Measurements from ENCODE around the gene OLIG3.
A peak's percentile ranks its signal among the peaks of the same experiment; 100 is the strongest.

Gene OLIG3

DNA sequence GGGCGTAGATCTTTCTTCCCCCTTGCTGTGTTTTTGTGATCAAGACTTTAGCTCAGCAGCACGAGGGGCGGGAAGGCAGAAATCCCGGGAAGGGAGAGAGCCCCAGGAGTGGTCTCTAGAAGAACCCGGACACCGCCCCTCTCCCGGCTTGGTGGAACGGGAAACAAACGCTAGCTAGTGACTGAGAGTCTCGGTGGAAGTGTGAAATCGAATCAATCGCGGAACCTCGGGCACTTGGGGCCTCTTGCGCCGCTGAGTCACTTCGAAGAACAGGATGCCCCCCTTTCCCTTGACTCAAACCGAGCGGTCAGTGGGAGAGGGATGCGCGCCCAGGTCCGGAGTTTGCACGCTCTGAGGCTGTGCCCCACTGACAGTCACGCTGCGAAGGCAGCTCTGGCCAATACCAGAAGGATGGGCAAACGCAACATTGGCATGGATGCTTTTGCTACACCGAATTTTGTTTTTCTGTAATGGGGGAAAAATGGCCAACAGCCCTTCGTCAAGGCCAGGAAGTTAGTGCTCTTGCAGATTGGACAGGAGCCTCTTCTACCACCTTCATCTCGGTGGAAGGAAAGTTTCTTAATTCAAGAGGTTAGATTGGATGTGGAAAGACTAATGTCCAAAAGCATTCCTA is 1.6 kb upstream of the OLIG3 start:
- DNase-seq: peak in 2 of 6 experiments; percentile 8 to 23

DNA sequence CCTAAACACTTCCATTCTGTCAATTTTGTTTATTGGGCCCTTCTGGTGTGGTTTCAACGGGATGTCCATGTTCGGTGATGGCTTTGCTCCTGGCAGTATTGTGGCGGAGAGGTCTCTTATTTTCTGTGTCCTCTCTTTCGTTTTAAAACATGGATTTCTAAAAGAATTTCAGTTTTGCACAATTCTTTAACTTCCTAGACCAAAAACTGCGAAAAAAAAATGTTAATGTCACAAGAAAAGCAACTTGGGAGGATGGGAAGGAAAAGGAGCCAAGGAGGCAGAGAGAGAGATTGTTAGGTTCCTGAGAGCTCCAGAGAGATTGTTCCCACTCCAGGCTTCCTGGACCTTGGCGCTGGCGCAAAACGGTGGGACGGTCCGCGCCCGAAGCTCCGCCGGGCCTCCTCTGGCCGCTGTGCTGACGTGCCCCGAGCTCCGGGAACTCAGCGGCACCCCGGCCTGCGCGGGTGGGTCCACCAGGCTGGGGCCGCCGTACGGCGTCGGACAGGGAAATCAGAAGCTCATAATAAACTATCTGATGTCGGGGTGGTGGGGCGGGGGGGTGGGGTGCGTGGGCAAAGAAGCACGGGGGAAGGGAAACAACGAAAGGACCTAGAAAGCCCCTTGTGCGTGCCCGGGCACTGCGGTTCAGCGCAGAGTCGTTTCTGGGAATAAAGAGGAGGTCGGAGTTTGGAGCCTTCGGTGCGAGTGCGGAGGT is 951 bp upstream of the OLIG3 start:
- DNase-seq: peak in 2 of 6 experiments; percentile 15 to 19

DNA sequence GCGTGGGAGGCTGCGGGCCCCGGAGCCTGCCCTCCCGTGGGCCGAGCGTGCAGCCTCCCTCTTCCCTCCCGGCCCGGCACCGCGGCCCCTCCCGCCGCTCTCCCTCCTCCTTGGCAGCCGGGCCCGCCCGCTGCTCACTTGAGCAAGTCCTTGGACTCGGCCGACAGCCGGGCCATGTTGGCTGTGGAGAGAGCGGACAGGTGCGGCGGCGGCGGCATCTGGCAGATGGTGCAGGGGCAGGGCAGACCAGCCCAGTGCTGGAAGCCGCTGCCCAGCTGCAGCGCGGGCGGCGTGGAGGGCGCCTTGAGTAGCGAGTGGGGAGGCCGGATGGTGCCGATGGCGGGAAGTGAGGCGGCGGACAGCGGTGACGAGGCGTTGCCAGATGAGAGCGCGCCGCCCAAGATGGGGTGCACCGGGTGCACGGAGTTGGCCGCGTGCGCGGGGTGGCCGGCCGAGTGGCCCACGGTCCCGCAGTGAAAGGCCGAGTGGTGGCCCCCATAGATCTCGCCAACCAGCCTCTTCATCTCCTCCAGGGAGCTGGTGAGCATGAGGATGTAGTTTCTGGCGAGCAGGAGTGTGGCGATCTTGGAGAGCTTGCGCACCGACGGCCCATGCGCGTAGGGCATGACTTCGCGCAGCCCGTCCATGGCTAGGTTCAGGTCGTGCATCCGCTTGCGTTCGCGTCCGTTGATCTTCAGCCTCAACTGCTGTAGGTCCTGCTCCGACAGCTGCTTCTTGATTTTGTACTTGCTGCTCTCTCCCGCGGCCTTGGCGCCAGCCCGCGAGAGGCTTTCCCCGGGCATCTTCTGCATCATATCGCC is 766 bp downstream of the OLIG3 start:
- peak in 3 of 6 experiments; percentile 17 to 33 (median 24) for DNase-seq

DNA sequence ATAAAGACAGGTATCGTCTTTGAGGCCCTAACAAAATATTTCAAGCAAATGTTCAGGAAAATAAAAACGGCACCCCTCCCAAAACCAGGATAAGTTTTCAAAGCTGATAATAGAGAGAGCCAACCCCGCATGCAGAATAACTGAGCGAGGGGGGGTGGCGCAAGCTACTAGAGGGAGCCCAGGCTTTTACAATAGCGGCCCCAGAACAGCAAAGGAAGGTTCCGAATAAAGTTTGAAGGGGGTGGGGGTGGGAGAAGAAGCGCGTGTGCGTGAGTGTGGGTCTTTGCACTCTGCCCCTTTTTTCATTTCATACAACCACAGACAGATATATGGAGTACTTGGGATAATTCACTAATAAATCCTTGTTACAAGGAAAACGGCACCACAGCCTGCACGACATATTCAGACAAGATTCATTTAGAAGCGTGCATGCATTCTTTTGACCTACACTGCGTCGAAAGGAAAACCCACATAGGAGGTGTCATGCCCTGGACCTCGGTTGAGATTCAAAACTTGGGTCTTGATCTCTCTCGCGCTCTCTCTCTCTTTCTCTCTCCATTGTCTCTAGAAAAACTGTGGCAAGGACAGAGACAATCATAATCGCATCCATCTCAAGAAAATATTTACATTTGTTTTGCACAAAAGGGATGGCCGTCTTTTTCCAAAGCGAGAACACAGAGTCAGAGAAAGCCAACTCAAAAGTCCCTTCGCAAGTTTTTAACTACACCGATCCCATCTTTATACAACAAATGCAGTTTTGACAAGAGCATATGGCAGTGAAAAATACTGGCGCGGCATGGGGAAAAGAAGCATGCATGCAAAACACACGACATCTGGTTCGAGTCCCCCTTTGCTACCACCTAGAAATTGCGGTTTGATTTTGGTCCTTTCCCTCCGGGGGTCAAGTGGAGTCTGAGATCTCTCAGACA is 1.6 kb downstream of the OLIG3 start:
- DNase-seq: peak in 1 of 6 experiments; percentile 33

DNA sequence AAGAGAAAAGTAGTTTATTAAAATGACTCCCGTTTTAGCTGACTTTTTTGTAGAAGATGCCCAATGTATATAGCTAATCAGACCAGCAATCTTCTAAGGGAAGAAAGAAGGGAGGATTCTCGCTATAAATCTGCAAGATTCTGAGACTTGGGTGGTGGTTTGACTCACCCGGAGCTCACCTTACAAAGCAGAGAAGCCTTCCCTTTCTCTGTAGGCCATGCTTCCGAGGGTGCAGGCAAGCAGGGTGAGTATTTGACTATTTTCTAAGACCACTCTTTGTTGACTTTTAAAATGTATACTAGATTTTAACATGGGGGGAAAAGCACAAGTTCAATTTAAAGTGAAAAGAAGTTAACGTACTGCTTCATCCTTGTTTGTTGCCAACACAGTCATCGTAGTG is 2.7 kb downstream of the OLIG3 start:
- DNase-seq: peak in 1 of 6 experiments; percentile 31

DNA sequence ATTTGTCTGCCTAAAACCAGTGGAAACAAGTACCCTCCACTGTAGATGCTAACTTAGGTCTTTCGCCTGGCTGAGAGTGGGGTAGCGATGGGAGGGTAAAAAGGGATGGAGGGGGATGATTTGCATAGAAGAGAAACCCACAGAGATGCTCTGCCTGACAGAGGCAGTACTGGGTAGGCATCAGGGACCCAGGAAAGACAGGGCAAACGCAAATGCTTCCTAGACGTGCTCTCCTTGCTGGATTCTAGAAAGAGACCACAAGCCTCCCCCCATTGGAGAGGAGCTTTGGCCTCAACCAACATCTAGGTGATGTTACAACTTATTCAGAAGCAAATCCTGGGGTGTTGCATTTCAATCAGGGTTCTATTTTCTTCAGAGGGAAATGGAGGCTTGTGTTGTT is 3.2 kb downstream of the OLIG3 start:
- no peak for DNase-seq

DNA sequence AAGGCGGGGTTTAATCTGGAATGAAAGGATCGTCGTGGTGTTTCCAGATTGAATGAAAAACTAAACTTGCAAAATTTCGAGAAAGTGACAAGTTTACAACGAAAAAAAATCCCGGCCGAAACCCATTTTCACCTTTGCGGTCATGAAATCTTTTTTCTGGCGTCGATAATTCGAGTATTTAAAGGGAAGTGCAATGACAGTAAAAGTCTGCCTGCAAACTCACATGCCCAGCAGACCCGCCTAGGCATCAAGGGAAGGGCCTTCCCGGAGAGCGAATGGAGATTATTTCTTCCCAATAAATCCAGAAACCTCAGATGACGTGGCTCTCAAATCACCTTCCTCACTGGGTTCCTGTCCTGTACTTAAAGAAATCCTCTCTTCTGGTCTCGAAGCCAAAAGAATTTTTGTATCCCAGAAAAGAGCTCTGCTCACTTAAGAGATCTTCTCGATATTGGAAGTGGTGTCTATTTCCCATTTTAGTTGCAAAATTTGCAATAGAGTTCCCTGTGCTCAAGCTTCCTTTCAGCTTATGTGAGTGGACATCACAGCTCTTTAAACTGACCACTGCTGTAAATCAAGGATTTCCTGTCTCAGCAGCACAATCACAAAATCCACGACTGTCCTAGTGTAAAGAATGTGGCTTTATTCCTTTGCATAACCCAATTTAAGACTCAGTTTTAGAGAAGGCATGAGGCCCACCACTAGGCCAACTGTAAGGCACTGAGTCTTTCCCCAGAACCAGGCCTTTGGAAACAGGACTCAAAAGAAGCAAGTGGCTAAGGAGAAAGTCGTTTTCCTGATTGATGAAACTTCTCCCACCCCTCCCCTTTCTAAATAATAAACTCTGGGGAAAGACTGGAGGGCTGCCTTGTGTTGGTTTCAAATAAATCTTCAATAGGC is 3.9 kb downstream of the OLIG3 start:
- DNase-seq: peak in 1 of 6 experiments; percentile 9

DNA sequence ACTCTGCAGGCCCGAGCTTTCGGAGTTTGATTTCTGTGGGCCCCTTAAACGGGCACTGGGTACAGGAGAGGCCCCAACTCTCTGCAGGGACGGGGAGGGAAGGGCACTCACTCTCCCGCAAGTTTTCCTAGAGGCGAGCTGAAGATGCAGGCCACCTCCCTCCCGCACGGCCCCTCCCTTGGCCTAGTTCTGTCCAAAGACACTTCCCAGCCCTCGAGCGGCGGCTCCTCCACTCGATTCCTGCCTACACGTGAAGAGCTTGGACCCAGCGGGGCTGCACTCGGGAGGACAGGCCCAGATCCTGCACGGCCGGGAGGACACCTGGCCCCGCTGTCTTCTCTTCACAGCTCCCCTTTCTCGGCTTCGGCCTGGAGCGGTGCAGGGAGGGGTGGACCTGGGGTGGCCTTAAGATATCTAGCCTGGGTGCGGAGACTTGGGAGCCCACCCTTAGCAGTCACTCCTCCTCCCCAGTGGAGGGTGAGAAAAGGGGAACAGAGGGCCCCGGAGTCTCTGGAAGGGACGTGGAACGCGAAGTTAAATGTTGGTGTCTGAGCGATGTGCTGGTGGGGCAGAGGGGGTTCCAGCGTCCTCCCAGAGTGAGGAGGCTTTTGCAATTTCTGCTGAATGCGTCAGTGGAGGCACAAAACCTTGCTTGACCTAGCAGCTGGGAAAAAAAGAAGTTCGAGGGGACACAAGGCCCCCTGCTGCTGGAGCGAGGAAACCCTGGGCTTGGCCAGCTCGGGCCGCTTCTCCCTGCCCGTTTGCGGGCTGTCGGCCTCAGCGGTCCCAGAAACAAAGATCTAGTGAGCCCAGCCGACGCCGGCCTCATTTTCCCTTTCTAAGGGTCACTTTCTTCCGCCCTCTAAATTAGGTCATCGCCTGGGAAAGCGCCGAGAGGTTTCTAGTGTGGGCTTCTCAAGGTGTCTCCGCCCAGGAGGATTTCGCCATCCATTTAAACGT is 4.9 kb downstream of the OLIG3 start:
- DNase-seq: peak in 1 of 6 experiments; percentile 47

DNA sequence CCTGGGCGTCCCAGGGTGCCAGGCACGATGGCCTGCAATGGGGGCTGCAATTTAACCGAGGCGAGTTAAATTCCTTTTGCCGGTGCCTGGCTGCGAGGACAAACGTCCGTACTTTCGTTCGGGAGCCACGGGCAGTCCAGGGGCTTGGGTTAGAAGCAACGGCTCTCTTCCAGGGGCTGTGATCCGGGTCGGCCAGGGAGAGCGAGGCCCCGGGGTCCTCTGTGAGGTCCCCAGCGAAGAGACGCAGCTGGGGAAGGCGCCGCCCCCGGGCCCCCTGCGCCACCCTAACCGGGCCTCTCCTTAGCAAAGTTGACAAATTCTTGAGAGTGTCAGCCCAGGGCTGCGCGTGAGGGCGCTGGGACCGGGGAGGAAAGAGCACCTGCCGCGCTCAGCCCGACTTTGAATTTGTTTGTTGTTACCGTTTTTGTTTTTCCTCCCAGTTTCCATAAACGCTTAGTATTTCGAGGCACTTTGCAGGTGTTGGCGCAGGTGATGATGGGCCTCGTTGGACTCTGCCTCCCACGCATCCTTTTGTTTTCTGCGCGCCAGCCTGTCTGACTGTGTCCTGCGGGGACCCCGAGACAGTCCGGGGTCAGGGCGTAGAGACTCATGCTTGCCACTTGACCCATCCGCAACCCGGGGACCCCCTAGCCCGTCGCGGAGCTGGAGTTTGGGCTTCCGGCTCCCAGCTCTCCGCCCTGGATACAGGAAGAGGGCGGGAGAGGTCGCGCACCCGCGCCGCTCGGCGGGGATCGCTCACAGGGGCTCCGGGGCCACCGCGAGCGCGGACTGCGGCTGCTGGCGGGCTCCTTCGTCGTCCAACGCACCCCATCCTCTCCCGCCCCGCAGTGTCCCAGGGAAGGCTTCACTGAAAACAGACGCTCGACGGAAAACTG is 5.8 kb downstream of the OLIG3 start:
- DNase-seq: peak in 3 of 6 experiments; percentile 23 to 30 (median 24)

DNA sequence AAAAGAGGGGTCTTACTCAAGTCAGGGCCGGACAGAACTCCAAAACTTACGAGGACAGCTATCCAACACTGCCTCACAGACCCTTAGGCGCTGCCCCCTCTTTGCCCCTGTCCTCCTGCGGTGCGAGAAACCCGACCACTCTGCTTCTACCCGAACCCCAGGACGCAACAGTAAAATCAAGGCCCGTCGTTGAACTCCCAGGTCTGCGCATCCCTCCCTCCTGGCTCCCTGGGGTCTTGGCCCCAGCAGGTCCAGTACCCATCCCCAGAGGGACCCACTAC is 6.4 kb downstream of the OLIG3 start:
- no peak for DNase-seq

DNA sequence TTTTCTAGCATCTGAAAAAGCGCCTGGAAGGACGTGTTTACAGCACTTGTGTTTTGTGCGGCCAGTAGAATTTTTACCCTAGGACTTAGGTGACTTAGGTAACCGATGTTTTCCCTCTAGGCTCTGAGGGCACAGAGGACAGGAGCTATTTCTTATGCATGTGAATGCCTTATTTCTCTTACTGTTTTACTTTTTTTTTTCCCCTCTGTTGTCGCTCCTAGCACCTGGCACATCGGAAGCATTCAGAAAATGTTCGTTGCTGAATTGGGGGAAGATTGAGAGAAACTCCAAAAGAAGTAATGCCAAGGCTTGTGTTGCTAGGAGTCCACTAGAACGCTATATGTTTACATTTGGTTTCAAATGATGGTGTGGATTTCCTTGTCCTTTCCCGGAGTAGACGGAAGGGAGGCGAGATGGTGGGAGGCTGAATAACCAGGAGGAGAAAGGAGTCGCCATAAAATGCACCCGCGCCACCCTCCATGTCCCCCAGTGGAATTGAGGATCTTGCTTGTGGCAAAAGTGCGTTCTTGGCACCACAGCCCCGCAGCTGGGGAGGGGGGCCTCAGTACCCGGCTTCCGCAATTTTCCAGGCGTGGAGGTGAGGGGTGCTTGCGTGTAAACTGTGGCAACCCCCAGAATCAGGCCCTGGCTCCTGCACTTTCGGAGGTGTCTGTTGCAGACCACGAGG is 6.9 kb downstream of the OLIG3 start:
- DNase-seq: peak in 1 of 6 experiments; percentile 24

DNA sequence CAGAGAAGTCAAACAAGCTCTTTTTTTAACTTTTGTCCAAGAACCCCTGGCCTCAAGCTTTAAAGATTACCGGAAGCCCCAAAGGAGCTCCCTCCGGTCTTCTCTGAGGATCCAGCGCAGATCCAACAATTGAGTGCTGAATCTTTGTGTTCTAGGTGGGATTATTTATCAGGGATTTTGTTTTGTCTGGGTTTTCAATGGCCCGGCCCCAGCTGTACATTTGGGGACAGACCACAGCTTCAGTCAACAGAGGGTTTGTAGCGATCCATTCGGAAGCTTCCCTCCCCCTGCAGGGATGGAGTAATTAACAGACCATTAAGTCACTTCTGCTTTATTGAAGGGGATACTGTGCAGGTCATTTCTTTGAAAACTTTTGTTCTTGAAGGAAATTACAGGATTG is 7.8 kb downstream of the OLIG3 start:
- no peak for DNase-seq

DNA sequence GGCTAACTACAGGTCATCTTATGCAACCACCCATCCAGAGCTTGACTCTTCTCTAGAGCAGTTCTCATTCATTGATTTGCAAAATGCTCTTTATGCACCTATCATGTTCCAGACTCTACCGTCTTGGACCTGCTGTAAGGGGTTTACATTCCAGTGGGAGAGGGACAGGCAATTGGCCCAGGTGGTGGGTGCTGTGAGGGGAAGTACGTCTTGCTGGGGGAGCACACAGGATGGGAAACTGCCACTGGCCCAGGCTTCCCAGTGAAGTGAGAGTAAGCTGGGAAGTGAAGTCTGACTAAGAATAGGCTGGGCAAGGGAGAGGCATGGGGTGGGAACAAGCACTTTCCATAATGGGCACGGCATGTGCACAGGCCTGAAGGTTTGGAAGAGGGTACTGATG is 13.8 kb downstream of the OLIG3 start:
- DNase-seq: no peak

DNA sequence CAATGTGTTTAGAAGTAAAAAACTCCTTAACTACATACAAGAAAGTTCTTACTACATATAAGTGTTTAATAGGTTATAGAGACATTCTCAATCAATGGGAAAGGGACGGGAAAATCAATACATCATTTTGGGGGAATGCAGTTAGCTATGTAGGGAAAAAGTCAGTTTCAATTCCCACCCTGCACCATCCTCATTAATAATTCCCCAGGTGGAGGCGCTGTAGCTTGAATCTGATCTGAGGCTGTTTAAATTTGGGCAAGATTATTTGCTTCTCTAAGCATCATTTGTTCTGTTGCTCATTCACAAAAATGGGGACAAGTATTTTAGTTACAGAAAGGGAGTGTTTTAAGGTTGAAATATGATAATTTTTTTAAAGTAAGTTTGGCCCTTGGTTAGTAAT is 19.1 kb downstream of the OLIG3 start:
- peak in 1 of 6 experiments; percentile 8 for DNase-seq

DNA sequence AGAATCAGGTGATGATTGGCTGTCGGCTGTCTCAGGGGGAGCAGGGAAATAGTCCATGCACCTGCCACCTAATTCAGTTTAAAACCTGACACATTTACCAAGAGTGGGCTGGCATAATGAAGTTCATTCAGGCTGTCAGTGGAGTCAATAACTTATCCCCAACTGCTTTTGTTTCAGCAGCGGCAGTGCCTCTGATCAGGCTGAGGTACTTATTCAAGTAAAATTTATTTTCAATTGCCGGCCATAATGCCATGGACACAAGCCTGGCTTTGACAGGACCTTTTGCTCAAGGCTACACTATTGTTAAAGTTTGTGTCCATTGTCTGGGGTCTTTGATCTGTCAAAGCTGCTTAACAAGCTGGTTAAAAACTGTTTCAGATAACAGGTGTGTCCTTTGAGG is 20.6 kb downstream of the OLIG3 start:
- DNase-seq: no peak

DNA sequence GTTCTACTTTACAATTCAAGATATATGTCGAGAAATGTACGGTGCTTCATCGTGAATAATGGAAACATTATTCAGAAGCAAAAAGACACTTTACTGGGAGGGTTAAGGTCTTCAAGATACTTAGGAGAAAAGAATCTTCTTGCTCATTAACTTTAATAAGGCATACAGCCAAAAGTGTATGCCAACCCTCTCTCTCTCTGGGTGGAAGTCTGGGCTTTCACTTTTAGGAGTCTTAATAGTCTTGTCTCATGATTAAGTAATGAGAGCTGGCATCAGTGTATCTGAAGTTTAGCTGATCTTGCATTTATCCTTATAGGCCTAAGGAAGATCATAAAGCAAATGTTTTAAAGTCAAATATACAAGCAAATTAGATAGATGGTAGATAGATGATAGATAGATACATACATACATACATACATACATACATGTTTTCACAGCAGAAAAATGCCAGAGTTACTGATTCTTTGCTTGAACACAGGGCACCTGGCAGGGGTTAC is 21.5 kb downstream of the OLIG3 start:
- no peak for DNase-seq

DNA sequence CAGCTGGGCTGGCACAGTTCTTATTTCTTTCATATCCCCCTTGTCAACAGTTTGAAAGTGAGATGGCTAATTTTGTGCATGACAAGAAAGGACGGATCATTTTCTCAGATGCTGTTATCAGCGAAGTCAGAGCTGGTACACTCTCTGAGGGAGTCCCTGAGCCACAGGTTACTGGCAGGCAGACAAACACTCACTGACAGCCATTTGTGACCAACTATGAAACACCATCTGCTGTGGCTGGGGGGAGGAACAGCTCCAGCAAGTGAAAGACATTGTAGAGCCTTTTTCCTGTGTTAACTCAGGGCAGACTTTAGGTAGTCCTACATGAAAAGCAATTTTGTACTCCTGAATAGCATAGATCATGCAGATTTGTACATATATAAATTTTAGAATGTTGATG is 22.2 kb downstream of the OLIG3 start:
- no peak for DNase-seq

DNA sequence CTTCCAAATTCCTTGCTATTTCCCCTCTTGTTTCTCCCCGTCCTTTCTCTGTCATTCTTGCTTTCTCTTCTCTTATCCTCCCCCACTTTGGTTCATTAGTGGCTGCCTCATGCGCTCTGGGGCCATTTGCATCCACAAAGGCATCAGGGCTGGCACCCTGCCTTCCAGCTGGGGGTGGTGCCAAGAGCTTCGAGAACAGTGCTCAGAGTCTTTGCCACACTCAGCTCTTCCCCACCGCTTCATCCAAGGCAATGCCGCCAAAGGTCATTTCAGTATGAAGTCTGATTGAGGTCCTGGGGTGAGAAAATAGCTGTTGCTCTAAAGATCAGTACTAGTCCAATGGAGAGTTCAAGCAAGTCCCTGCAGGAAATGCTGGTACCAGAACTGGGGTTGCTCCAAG is 22.7 kb downstream of the OLIG3 start:
- DNase-seq: no peak

DNA sequence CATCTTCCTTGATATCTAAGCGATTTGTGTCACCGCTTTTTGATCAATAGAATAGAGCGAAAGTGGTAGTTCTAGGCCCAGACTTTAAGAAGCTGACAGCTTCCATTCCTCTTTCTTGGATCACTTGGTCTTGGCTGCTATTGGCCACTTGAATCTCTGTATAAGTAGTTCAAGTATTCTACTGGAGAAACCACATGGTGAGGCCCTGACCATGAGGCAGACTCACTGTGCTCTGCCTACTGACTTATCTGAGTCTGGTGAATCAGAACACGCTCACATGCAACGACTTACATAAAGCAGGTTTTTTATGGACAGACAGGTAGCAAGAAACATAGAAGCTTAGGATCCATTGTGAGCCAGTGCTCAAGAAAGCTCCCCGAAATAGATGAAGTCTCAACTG is 27.0 kb downstream of the OLIG3 start:
- no peak for DNase-seq
